GM23338 (cell line): ENCODE measurements around the gene RELCH. TPM values are rescaled to one million over a fixed set of nuclear protein-coding genes. Genes with fewer than 3 reads are reported as not detected.

Experiments used
- ATAC-seq: fragments of 200-7000 bp; cut with Tn5 transposase; 3 replicates; pipeline ENCODE4 v1.9.1; 2020
- DNase-seq: peaks from one replicate; pipeline ENCODE4 v3.0.0-alpha.2; 2015; ENCODE audit warnings: low spot score
- H2AFZ ChIP-seq: fragments of 200-600 bp; sonication (generic); 2 replicates; pipeline ENCODE4 v1.8.0; 2016; ENCODE audit warnings: antibody characterized with exemption, mild to moderate bottlenecking, moderate library complexity
- H3F3A ChIP-seq: fragments of 200-600 bp; sonication (generic); replicated peaks from 2 replicates; pipeline ENCODE4 v1.8.0; 2017; ENCODE audit warnings: antibody characterized with exemption, mixed run types, low read depth
- H3K27ac ChIP-seq: fragments of 200-600 bp; sonication (generic); 2 replicates; pipeline ENCODE4 v1.6.1; 2016; ENCODE audit warnings: low read depth
- H3K27me3 ChIP-seq: fragments of 200-600 bp; sonication (generic); 2 replicates; pipeline ENCODE4 v1.8.0; 2016; ENCODE audit warnings: mild to moderate bottlenecking, mixed run types, moderate library complexity; ENCODE audit not compliant: insufficient read depth
- H3K36me3 ChIP-seq: fragments of 200-600 bp; sonication (generic); 2 replicates; pipeline ENCODE4 v1.8.0; 2016; ENCODE audit warnings: mild to moderate bottlenecking; ENCODE audit not compliant: insufficient read depth
- H3K4me1 ChIP-seq: fragments of 200-600 bp; sonication (generic); 2 replicates; pipeline ENCODE4 v1.8.0; 2016; ENCODE audit warnings: mild to moderate bottlenecking, moderate library complexity; ENCODE audit not compliant: insufficient read depth
- H3K4me2 ChIP-seq: fragments of 200-600 bp; sonication (generic); 2 replicates; pipeline ENCODE4 v1.7.1; 2017; ENCODE audit warnings: mixed run types
- H3K4me3 ChIP-seq: fragments of 200-600 bp; sonication (generic); 2 replicates; pipeline ENCODE4 v1.6.1; 2016; ENCODE audit warnings: mixed run types
- H3K79me2 ChIP-seq: fragments of 200-600 bp; sonication (generic); replicated peaks from 2 replicates; pipeline ENCODE4 v1.8.0; 2017; ENCODE audit warnings: mild to moderate bottlenecking; ENCODE audit not compliant: insufficient read depth
- H3K9me2 ChIP-seq: fragments of 200-600 bp; sonication (generic); 2 replicates; pipeline ENCODE4 v1.8.0; 2017; ENCODE audit not compliant: insufficient read depth
- H4K20me1 ChIP-seq: fragments of 200-600 bp; sonication (generic); replicated peaks from 2 replicates; pipeline ENCODE4 v1.8.0; 2017; ENCODE audit warnings: mild to moderate bottlenecking; ENCODE audit not compliant: insufficient read depth
- H3K27ac Mint-ChIP-seq: 2 replicates; pipeline ENCODE4 v1.8.0; 2020; ENCODE audit warnings: inconsistent platforms, mild to moderate bottlenecking, moderate library complexity, mixed read lengths
- H3K27me3 Mint-ChIP-seq: 3 replicates; pipeline ENCODE4 v1.8.0; 2022; ENCODE audit warnings: low read depth, mild to moderate bottlenecking, moderate library complexity, mixed read lengths, inconsistent platforms; ENCODE audit not compliant: insufficient read depth, poor library complexity
- H3K36me3 Mint-ChIP-seq: 3 replicates; pipeline ENCODE4 v1.8.0; 2021; ENCODE audit warnings: low read depth, mild to moderate bottlenecking, inconsistent platforms, moderate library complexity, mixed read lengths
- H3K4me1 Mint-ChIP-seq: 3 replicates; pipeline ENCODE4 v1.8.0; 2020; ENCODE audit warnings: mild to moderate bottlenecking, inconsistent platforms, mixed read lengths
- H3K4me3 Mint-ChIP-seq: 3 replicates; pipeline ENCODE4 v1.8.0; 2021; ENCODE audit warnings: moderate library complexity, mild to moderate bottlenecking, inconsistent platforms, mixed read lengths
- H3K9me3 Mint-ChIP-seq: 3 replicates; pipeline ENCODE4 v1.8.0; 2020; ENCODE audit warnings: moderate library complexity, mild to moderate bottlenecking, inconsistent platforms, mixed read lengths
- CREB1 ChIP-seq: fragments of 250-450 bp; sonication (Bioruptor Pico); IDR thresholded peaks from 2 replicates; pipeline ENCODE4 v1.5.0; 2020; ENCODE audit warnings: low read depth, mild to moderate bottlenecking, moderate library complexity
- EZH2 ChIP-seq: fragments of 200-600 bp; sonication (generic); IDR thresholded peaks from one replicate; pipeline ENCODE4 v1.8.0; 2017; ENCODE audit warnings: antibody characterized with exemption, mild to moderate bottlenecking, low read depth; ENCODE audit not compliant: unreplicated experiment
- JUNB ChIP-seq: IDR thresholded peaks from one replicate; pipeline ENCODE4 v1.6.1; 2016; ENCODE audit warnings: antibody characterized with exemption; ENCODE audit not compliant: unreplicated experiment
- NANOG ChIP-seq: IDR thresholded peaks from 2 replicates; pipeline ENCODE4 v1.6.1; 2016; ENCODE audit warnings: antibody characterized with exemption, borderline replicate concordance
- POLR2AphosphoS5 ChIP-seq: IDR thresholded peaks from 2 replicates; pipeline ENCODE4 v1.6.1; 2016; ENCODE audit warnings: antibody characterized with exemption, low read depth
- REST ChIP-seq: IDR thresholded peaks from one replicate; pipeline ENCODE4 v1.6.1; 2018; ENCODE audit warnings: antibody characterized with exemption; ENCODE audit not compliant: unreplicated experiment
- STAT1 ChIP-seq: IDR thresholded peaks from one replicate; pipeline ENCODE4 v1.6.1; 2016; ENCODE audit warnings: antibody characterized with exemption; ENCODE audit not compliant: unreplicated experiment
- ZNF114 ChIP-seq: fragments of 250-450 bp; sonication (Bioruptor Pico); IDR thresholded peaks from 2 replicates; pipeline ENCODE4 v1.5.0; 2020; ENCODE audit warnings: mild to moderate bottlenecking, moderate library complexity
- polyA plus RNA-seq: library from polyadenylated mRNA; unstranded; fragments of >200 nt; fragmentation: Nextera tagmentation; extraction: Ambion mirVana; gene quantifications from 2 replicates; pipeline ENCODE4 v1.2.1, GENCODE V29; 2016
- total RNA-seq: library from RNA; depleted of rRNA; stranded (reverse); fragments of >200 nt; shearing (Covaris generic); gene quantifications from 2 replicates; pipeline ENCODE4 v1.2.3, GENCODE V29; 2014

Gene RELCH
- total and polyA plus RNA-seq, 2 experiments from 2014 or later: 8.8 to 56.4 TPM

DNA sequence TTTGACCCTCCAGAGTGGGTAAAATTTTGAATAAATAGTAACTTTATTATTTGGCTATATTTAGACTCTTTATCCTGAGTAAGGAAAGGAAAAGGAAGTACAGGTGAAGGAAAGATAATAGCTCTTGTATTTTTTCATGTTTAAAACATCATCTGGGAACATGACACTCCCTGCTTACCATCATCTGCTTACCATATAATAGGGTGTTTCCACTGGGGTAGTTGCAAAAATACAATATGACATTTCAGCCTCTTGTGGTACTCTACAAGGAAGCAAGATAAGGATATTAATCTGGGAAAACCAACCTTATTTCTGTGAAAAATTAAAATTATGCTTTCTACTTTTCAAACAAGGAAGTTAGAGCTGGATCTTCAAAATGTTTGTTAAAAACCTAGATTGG is 9.9 kb downstream of the RELCH start (continued):
- TF ChIP-seq REST (no peak), POLR2AphosphoS5 (no peak), EZH2 (no peak)

DNA sequence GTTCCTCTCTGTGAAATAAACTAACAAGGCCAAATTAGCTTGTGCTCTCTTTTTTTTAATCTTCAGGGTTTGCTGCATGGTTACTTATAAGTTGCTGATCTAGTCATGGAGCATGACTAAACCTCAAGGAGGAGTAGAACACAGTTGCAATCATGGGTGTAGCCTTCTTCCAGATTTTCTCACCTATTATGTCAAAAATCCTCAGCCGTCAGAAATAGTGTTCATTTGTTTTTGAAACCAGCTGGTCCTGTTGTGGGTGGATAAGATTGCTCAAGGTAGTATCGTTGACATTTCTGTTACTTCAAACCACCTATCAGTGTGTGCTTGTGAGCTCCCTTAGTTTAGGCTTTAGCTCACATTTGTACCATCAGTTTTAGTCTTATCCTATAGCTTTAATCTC is 11.2 kb downstream of the RELCH start:
- no peak overlapping the region for H3K27ac Mint-ChIP-seq

More for the DNA sequence above, 11.2 kb downstream of the RELCH start:
- no peak for TF ChIP-seq REST
- no peak for TF ChIP-seq NANOG
- TF ChIP-seq JUNB: no peak
- no peak for TF ChIP-seq CREB1 (CRISPR knock-in tag)
- no peak for TF ChIP-seq ZNF114
- TF ChIP-seq STAT1: no peak
- Histone ChIP-seq H2AFZ (no peak overlapping the region), H3K79me2 (peaks cover 100% of the 10 kb centered on the region), H4K20me1 (peaks cover 24% of the 10 kb centered on the region; the same call in 1 of the 2 replicates), H3K27ac (no peak overlapping the region), H3K4me3 (no peak overlapping the region), H3K9me2 (no peaks in the 10 kb centered on the region), H3K27me3 (no peaks in the 10 kb centered on the region), H3F3A (no peaks in the 10 kb centered on the region), H3K4me1 (no peaks in the 10 kb centered on the region), H3K4me2 (no peak overlapping the region), H3K36me3 (no peaks in the 10 kb centered on the region)
- Mint-ChIP-seq H3K4me1 (peaks cover 4% of the 10 kb centered on the region; the same call in 2 of the 3 replicates), H3K36me3 (no peaks in the 10 kb centered on the region), H3K4me3 (no peak overlapping the region), H3K9me3 (no peaks in the 10 kb centered on the region), H3K27me3 (no peaks in the 10 kb centered on the region)
- no peak for ATAC-seq
- no peak for DNase-seq
